GM18861 (cell line): ENCODE measurements around the gene PDZRN3.
"Not testable (repeated sequence)": the region's sequence is repeated elsewhere in the genome, so short reads cannot be mapped to it uniquely, and the experiment has no call there.

Source experiments
- ATAC-seq: cut with Tn5 transposase; IDR thresholded peaks from one replicate; pipeline ENCODE4 v1.9.1; 2021; ENCODE audit not compliant: unreplicated experiment

Gene PDZRN3

GRCh38 chr3:73467211-73467610 lies 157.5 kb downstream of the PDZRN3 start:
- ATAC-seq: no peak

- ATAC-seq: no peak
Observed at GRCh38 chr3:73465926-73466325, 158.8 kb downstream of the PDZRN3 start.

- not testable (repeated sequence) for ATAC-seq
Observed at GRCh38 chr3:73464126-73464525, 160.6 kb downstream of the PDZRN3 start.

DNA sequence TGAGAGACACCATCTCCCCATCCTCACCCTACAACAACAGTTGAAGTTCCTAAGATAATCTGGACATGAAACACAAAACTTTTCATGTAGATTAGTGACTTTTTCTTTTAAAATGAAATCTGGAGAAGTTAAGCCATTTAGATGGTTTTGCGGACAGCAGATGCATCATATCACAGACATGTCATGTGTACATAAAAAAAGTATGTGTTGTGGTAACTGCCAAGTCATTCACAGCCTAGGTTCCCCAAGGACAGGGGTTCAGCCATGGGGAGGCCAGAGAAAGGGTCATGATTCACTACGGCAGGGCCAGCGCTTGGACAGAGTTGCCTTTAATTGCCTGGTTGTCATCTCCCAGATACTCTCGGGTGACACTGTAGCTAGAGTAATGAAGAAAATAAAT lies 163.2 kb downstream of the PDZRN3 start:
- ATAC-seq: no peak

DNA sequence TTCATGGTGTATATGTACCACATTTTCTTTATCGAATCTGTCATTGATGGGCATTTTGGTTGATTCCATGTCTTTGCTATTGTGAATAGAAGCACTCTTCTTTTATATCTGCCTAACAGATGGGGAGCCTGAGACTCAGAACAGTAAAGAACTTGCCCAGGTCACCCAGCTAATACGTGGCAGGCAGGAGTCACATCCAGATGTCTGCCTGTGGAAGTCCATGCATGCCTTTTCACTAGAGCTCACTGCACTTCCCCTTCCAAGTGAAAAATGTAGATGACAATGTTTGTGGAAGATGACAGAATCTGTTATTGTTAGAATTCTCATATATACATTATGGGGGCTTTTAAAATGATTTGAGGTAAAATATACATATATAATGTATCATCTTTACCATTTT lies 165.0 kb downstream of the PDZRN3 start:
- no peak for ATAC-seq

DNA sequence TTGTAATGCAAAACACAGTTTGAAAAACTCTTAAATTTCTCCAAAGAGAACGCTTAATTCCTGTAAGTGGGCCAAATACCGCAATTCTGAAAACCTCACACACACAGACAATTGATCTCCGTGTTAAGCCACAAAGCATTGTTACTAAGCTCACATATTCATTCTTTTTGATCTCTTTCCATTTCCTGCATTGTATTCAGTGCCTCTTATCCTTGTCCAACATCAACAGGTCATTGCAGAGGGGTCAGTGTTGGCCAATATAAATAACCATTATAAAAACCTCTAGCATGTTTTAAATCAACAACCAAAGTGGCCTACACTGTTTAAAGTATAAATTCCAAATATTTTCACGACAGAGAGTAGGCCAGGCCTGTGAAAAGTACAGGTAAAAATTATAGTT lies 171.1 kb downstream of the PDZRN3 start:
- no peak for ATAC-seq

- no peak for ATAC-seq
Observed at GRCh38 chr3:73452729-73453128, 172.0 kb downstream of the PDZRN3 start.

GRCh38 chr3:73451301-73451944 lies 173.3 kb downstream of the PDZRN3 start:
- peak; percentile 38 for ATAC-seq

GRCh38 chr3:73449774-73450173 lies 175.0 kb downstream of the PDZRN3 start:
- peak; percentile 37 for ATAC-seq

GRCh38 chr3:73448761-73449301 lies 175.9 kb downstream of the PDZRN3 start:
- peak; percentile 89 for ATAC-seq

- no peak for ATAC-seq
Observed at GRCh38 chr3:73448041-73448440, 176.7 kb downstream of the PDZRN3 start.

DNA sequence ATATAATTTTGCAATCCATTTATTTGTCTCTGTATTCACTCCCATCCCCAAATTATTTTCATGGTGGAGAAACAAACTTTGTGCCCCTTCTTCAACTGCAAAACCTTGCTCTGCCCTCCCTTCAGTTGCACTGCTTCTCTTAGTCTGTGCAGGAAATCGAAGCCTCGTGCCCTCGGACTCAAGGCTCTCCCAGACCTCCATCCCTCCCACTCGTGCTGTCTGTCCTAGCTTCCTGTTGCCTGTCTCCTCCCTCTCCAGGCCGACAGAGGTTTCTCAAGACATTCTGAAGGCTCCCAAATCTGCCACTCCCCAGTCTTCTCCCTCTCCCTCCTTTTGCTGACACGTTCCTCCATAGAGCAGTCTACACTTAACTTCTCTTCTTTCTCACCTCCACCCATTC lies 177.6 kb downstream of the PDZRN3 start:
- no peak for ATAC-seq

DNA sequence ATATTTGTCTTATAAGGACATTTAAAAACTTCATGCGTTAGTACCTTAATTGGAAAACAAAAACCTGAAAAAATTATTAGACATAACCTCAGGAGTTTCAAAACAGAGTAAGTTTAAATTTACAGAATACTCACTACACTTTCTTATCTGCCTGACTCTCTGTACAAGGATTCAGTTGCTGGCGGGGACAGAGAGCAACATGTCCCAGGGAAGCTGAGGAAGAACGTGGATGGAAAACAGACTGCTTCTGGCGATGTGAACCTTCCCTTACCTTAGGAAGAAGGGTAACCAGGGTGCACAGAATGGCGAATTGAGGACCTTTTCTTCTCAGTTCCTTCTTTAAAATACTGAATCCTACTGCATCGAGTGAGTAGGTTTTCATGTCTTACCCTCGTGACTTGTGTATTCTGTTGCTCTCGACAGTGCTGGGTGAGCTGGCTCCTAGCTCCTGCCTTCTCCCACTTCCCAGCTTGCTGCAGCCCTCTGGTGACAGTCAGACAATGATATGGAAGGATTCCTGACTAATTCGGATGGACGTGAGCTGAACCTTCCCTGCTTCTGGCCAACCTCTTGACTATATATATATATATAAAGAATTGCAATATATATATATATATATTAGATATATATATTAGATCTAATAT lies 178.2 kb downstream of the PDZRN3 start:
- no peak for ATAC-seq

DNA sequence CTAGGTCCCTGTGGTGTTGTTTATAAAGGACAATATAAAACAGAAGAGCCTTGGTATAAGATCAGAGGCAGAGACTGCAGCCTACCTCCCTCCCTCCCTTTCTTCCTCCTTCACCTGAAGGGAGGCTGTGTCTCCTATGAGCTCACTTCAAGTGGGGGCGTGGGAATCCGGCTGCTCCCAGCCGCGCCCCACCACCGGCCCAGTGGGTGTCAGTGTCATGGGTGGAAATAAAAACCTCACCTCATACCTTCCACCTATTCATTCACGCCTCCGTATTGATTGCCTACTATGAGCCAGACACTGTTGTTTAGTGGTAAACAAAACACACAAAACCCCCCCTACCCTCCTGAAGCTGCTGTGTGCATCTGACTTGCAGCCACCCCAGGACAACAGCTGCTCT lies 181.9 kb downstream of the PDZRN3 start:
- ATAC-seq: no peak

- no peak for ATAC-seq
Observed at GRCh38 chr3:73442152-73442551, 182.6 kb downstream of the PDZRN3 start.

DNA sequence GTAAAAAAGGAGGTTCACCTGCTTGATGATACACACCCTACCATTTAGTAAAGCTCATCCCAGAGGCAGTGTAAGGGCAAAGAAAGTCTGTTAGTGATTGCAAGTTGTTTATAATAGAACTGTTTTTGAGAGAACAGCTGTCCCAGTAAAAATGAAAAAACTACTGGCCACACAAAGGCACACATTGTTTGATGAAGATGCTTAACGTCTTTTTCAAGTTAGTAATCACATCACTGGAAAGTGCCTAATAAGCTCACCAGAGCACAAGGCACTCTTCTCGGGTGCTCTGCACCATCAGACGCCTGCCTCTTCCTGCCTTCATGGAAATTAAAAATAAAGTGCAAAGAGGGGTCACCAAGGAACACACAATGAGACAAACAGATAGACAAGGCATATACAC lies 186.9 kb downstream of the PDZRN3 start:
- ATAC-seq: no peak

- no peak for ATAC-seq
Observed at GRCh38 chr3:73435055-73435454, 189.7 kb downstream of the PDZRN3 start.

DNA sequence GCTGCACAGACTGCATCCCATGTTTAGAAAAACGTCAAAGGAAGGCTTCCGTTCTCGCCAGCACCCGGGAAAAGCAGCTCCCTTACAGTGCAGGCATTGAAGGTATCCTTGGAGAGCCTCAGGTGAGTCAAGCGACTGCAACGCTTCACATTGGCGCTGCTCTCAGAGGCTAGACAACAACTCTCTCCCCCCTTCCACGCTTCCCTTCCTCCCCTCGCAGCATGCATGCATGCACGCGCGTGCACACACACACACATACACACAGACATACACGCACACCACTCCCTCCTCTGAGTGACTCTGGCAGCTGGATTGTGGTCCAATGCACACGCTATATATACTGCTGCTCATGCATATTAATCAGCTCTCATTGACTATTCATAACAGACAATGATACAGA lies 191.1 kb downstream of the PDZRN3 start:
- no peak for ATAC-seq

DNA sequence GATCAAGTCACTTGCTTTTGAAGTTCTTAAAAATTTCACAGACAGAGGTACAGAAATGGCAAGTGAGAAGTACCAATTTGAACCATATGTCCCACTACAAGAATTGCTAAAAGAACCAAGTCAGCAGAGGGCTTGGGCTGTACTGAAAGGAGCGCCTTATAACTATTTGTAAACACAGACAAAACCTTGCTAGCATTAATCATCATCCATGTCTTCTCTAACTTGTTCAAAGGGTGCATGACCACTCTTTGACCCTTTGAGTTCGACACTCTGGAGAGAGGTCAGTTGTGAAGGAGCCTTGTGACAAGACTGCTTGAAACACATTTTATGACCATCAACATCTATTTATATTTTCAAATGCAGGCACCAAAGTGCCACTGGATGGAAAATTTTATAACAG lies 191.7 kb downstream of the PDZRN3 start:
- ATAC-seq: no peak

GRCh38 chr3:73432706-73433032 lies 192.1 kb downstream of the PDZRN3 start:
- no peak for ATAC-seq

DNA sequence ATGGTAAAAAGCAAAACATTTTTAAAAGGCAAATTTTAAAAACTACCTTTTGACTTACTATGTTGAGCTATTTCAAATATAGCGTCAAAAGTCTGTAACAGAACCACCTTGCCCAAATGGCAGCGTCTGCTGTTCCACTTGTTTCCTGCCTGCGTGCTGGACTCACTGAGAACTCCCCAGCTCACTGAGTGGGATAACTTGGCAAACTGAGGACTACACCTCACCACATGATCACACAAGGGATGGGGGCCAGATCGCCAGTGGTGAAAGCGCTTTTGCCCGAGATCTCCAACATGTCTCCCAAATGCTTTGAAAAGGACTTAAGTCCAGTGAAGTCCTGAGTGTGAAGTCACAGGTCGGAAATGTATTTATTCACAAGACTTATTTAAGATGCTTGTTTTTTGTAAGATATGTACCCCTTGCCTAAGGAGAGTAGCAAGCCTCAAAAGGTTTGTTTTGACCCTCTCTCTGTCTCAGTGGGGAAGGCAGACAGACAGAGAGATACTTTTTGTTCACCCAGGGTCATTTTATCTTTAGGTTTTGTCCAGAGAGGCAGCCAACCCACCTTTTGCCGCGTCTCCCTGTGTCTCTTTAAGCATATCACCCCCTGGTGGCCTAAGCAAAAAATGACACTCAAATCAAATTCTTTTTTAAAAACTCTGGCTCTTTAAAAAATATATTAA lies 192.6 kb downstream of the PDZRN3 start:
- ATAC-seq: no peak

GRCh38 chr3:73431183-73431900 lies 193.4 kb downstream of the PDZRN3 start:
- no peak for ATAC-seq
